Spleen (tissue), 7 donors: ENCODE measurements around the gene ARHGAP27.

Experiments used
- CTCF ChIP-seq, 11 experiments: fragments of 200-600 bp in 7 of 11; fragments of 450-650 bp in 4 of 11; sonication (generic) in 4 of 11; IDR thresholded peaks in 8 of 11; conservative IDR thresholded peaks in 3 of 11; 1 replicate in 7 of 11; 2 replicates in 4 of 11; pipeline versions ENCODE4 v1.4.0 to v1.8.0; 2016 to 2021; ENCODE audit warnings: antibody characterized with exemption in 11 of 11, inconsistent platforms in 4 of 11, mild to moderate bottlenecking in 1 of 11
- POLR2AphosphoS5 ChIP-seq, 3 donors: sonication (generic); formaldehyde crosslinking; IDR thresholded peaks; one replicate each; pipeline ENCODE4 v1.5.1; 2017; ENCODE audit warnings: antibody characterized with exemption in 3 of 3
- donor health status: DM: no; HTN: no; CAD: no; lungs with moderate emphysema.
- donor health status: DM: no; HTN: no; CAD: no.
- donor health status: DM: no; HTN: no; CAD: no.

DNA sequence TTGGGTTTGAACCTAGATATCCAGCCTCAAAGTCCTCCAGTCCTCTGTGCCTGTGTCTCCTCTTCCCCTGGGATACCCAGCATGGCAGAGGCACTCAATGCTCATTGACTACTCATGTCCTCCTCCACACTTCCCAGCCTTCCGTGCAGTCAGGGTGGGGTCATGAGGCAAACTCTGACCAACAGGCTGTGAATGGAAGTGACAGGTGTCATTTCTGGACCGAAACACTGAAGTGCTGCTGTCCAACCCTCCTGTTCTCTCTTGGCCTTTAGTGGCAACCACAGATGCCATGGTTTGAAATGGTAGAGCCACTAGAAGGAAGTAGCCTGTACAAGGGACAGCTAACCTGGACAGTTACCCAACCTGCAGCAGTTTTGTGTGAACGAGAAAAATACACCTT lies 69.2 kb downstream of the ARHGAP27 start:
- TF ChIP-seq CTCF (IDR thresholded peaks at IDR 0.05 in 8 of 11, conservative IDR thresholded peaks at IDR 0.05 in 3 of 11) (no peak), POLR2AphosphoS5 (IDR thresholded peaks at IDR 0.05) (no peak)
